A673 (cell line): ENCODE data around the gene PTPN22. TPM values are rescaled to one million over a fixed set of nuclear protein-coding genes. Genes with fewer than 3 reads are reported as not detected.

Experiments
- BruUV-seq: library from RNA; stranded (reverse); fragments of 400-500 nt; replicated peaks from 2 replicates; lab custom pipeline; 2021; lab: Mats Ljungman, UMichigan
- CTCF ChIA-PET: fragments of 300-600 bp; sonication (Branson Sonifier 250); formaldehyde crosslinking; loops from one replicate; lab custom pipeline; 2022; ENCODE audit warnings: antibody characterized with exemption; lab: Charles Lee
- POLR2A ChIA-PET: fragments of 300-600 bp; sonication (Branson Sonifier 250); formaldehyde crosslinking; loops from one replicate; lab custom pipeline; 2022; ENCODE audit warnings: antibody characterized with exemption; ENCODE audit not compliant: low non-redundant PET; lab: Charles Lee
- DNase-seq: peaks from one replicate; pipeline ENCODE4 v3.0.0-alpha.2; 2015; ENCODE audit warnings: low spot score
- H3K27ac ChIP-seq: fragments of 200-600 bp; sonication (generic); 2 replicates; pipeline ENCODE4 v1.5.1; 2016; ENCODE audit warnings: mixed run types, low read depth, mild to moderate bottlenecking, mixed read lengths, antibody characterized with exemption, low read length; ENCODE audit not compliant: poor library complexity, severe bottlenecking
- H3K27me3 ChIP-seq: fragments of 200-600 bp; sonication (generic); replicated peaks from 2 replicates; pipeline ENCODE4 v1.6.1; 2017; ENCODE audit warnings: mixed run types, low read depth, mild to moderate bottlenecking, mixed read lengths, antibody characterized with exemption, low read length; ENCODE audit not compliant: insufficient read depth, poor library complexity
- H3K36me3 ChIP-seq: fragments of 200-600 bp; sonication (generic); 2 replicates; pipeline ENCODE4 v1.6.1; 2016; ENCODE audit warnings: mixed run types, mild to moderate bottlenecking, mixed read lengths, antibody characterized with exemption, low read length; ENCODE audit not compliant: insufficient read depth, poor library complexity, severe bottlenecking
- H3K4me1 ChIP-seq: fragments of 200-600 bp; sonication (generic); 2 replicates; pipeline ENCODE4 v1.6.1; 2017; ENCODE audit warnings: mixed run types, mild to moderate bottlenecking, mixed read lengths, antibody characterized with exemption, low read length; ENCODE audit not compliant: insufficient read depth, poor library complexity, severe bottlenecking
- H3K4me3 ChIP-seq: fragments of 200-600 bp; sonication (generic); 2 replicates; pipeline ENCODE4 v1.5.1; 2016; ENCODE audit warnings: low read depth, mixed run types, mild to moderate bottlenecking, mixed read lengths, low read length; ENCODE audit not compliant: poor library complexity, severe bottlenecking
- H3K9me3 ChIP-seq: fragments of 200-600 bp; sonication (generic); 2 replicates; pipeline ENCODE4 v1.6.1; 2016; ENCODE audit warnings: mixed run types, low read depth, mild to moderate bottlenecking, mixed read lengths, antibody characterized with exemption, low read length; ENCODE audit not compliant: poor library complexity, severe bottlenecking
- EZH2 ChIP-seq: fragments of 200-600 bp; sonication (generic); IDR thresholded peaks from 2 replicates; pipeline ENCODE4 v1.6.1; 2017; ENCODE audit warnings: borderline replicate concordance, low read depth, mild to moderate bottlenecking, mixed read lengths, antibody characterized with exemption, low read length; ENCODE audit not compliant: poor library complexity, severe bottlenecking
- intact Hi-C: fragments of 100-400 bp; cut with micrococcal nuclease; formaldehyde crosslinking; loops from one replicate; pipeline ENCODE4 v1.10.0; 2022; ENCODE audit not compliant: unreplicated experiment
- total RNA-seq: library from RNA; stranded (reverse); gene quantifications from 2 replicates; pipeline ENCODE4 v1.2.3, GENCODE V29; 2021
- TF ChIP-seq, protein P1 (sequence below): fragments of 300-800, 200-600 bp; sonication (generic); conservative IDR thresholded peaks from 2 replicates; pipeline ENCODE4 v1.5.1; 2017; ENCODE audit warnings: low read depth, mild to moderate bottlenecking, antibody characterized with exemption, low read length, moderate library complexity, mixed read lengths

PTPN22 gene
- total RNA-seq, 1 experiment from 2014 or later = 0.26 TPM

DNA sequence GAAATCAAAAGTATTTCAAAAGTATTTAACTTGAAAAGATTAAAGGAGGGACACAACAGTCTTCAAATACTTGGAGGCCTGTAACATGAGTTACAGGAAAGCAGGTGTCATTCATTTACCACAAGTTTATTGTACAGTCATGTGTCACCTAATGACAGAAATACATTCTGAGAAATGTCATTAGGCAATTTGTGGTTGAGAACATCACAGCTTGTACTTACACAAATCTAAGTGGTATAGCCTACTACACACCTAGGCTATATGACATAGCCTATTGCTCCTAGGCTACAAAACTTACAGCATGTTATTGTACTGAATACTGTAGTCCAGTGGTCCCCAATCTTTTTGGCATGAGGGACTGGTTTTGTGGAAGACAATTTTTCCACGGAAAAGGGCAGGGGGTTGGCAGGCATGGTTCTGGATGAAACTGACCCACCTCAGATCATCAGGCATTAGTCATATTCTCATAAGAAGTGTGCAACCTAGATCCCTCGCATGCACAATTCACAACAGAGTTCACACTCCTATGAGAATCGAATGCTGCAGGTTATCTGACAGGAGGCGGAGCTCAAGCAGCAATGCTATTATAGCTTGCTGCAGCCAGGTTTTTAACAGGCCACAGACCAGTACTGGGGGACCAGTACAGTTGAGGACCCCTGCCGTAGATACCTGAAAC is 87.3 kb downstream of the PTPN22 start:
- TF ChIP-seq EZH2 = no peak
- TF ChIP-seq, protein P1, sequence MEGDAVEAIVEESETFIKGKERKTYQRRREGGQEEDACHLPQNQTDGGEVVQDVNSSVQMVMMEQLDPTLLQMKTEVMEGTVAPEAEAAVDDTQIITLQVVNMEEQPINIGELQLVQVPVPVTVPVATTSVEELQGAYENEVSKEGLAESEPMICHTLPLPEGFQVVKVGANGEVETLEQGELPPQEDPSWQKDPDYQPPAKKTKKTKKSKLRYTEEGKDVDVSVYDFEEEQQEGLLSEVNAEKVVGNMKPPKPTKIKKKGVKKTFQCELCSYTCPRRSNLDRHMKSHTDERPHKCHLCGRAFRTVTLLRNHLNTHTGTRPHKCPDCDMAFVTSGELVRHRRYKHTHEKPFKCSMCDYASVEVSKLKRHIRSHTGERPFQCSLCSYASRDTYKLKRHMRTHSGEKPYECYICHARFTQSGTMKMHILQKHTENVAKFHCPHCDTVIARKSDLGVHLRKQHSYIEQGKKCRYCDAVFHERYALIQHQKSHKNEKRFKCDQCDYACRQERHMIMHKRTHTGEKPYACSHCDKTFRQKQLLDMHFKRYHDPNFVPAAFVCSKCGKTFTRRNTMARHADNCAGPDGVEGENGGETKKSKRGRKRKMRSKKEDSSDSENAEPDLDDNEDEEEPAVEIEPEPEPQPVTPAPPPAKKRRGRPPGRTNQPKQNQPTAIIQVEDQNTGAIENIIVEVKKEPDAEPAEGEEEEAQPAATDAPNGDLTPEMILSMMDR = no peak
- BruUV-seq = no TSS peak
- Histone ChIP-seq H3K27me3 (no peaks in the 10 kb centered on the region), H3K36me3 (no peaks in the 10 kb centered on the region), H3K9me3 (no peaks in the 10 kb centered on the region), H3K4me3 (no peak overlapping the region), H3K4me1 (peaks cover 26% of the 10 kb centered on the region), H3K27ac (peak overlapping the region; percentile 3)
- POLR2A ChIA-PET = no interaction called here
- no peak for DNase-seq
- intact Hi-C loops = no loop called here
- CTCF ChIA-PET = no interaction called here

DNA sequence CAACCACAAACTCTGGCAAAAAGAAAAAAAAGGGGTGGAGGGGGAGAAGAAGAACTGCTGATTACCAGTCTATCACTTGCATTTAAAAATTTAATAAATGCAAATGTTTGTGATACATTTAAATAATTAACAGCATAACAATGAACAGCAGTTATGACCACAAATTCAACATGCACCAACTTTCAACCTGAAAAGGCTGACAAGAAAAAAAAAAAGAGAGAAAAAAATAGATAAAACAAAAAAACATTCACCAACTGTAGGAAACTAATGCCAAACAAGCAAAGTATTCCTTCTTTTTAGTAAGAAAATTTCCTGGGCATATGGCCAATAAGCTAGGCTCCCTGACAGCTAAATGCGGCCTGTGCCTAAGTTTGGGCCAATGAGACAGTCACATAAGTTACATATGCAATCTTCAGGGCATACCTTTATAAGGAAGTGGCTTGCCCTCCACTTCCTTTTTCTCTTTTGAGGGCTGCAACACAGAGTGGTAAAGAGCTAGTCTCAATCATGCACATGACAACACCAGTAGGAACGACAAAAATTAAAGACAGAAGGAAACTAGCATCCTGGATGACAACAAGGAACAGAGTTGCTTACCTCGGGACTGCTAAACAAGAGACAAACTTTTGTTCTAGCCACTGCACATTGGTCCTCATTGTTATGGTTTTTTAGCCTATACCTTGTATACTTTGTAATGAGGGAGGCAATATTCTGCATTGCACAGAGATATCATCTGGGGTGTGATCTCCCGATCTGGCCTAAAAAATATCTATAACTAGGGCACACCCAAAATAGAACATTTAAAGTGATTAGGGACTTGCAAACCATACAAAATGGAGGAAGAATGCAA is 88.0 kb downstream of the PTPN22 start:
- no peak for TF ChIP-seq EZH2
- TF ChIP-seq, protein P1 = no peak
- CTCF ChIA-PET = no interaction called here
- H3K36me3 ChIP-seq = no peaks in the 10 kb centered on the region
- no peaks in the 10 kb centered on the region for H3K9me3 ChIP-seq
- no TSS peak for BruUV-seq
- no peaks in the 10 kb centered on the region for H3K27me3 ChIP-seq
- no peak overlapping the region for H3K4me3 ChIP-seq
- DNase-seq = peak; percentile 67
- intact Hi-C loops = no loop called here
- peaks cover 26% of the 10 kb centered on the region for H3K4me1 ChIP-seq
- H3K27ac ChIP-seq = peak overlapping the region; percentile 3
- POLR2A ChIA-PET = no interaction called here

DNA sequence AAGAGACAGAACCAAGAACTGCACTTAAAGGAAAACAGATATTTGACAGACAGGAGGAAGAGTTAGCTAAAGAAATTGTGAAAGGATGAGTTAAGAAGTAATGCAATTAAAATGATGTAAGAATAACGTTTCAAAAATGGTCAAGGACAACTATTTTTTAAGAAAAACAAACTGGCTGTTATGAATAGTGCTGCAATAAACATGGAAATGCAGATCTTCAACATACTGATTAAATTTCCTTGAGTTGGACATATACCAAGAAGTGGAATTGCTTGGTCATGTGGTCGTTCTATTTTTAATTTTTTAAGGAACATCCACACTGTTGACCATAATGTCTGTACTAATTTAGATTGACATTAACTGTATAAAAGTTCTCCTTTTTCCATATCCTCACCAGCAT is 89.1 kb downstream of the PTPN22 start:
- H3K9me3 ChIP-seq = no peaks in the 10 kb centered on the region
- BruUV-seq = no TSS peak
- ChIA-PET POLR2A (no interaction called here), CTCF (no interaction called here)
- H3K4me3 ChIP-seq = no peak overlapping the region
- no peaks in the 10 kb centered on the region for H3K27me3 ChIP-seq
- no peak overlapping the region for H3K27ac ChIP-seq
- TF ChIP-seq EZH2 = no peak
- TF ChIP-seq, protein P1 = no peak
- intact Hi-C loops = no loop called here
- peaks cover 26% of the 10 kb centered on the region for H3K4me1 ChIP-seq
- no peak for DNase-seq
- no peaks in the 10 kb centered on the region for H3K36me3 ChIP-seq
